Measurements from ENCODE around the gene MAD1L1.
"Not testable (repeated sequence)": the region's sequence is repeated elsewhere in the genome, so short reads cannot be mapped to it uniquely, and the experiment has no call there.

MAD1L1 gene

DNA sequence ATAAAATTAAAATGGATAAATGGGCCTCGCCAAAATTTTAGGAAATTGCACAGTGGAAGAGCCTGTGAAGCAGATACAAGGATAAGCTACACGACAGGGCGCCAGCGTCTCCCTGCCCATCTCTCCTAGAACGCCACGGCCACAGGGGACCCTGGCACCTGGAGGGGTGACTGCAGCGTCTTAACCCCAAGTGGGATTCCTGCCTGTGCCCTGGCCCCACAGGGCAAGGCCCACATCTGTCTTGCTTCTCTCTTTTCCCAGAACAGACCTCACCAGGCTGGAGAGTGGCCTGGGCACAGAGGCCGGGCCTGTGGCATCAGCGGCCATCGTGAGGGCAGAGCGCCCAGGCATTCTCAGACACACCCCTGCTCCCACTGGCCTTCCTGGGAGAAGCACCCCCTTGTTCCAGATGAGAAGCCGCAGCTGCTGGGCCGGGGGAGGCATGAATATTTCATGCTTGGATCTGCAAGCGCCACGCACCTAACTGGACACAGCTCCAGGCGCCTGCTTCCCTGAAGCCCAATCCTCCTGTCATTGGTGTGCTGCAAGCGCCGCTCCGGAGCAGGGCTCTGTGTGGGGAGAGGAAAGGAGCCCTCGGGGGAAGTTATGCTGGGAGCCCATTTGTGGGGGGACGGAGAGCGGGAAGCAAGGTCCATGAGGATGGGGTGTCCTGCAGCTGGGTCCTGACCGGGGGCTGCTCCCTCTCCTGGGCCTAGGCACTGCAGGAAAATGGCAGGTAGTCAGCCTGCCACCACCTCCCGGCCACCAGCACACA, 409.2 kb downstream of the MAD1L1 start:
- DNase-seq (ENCODE audit: insufficient read length), result no peak
- no peak for FAIRE-seq
- TF ChIP-seq TAF1 (IDR thresholded peaks at IDR 0.05; ENCODE audit: borderline replicate concordance, low read depth, low read length), result no peak

DNA sequence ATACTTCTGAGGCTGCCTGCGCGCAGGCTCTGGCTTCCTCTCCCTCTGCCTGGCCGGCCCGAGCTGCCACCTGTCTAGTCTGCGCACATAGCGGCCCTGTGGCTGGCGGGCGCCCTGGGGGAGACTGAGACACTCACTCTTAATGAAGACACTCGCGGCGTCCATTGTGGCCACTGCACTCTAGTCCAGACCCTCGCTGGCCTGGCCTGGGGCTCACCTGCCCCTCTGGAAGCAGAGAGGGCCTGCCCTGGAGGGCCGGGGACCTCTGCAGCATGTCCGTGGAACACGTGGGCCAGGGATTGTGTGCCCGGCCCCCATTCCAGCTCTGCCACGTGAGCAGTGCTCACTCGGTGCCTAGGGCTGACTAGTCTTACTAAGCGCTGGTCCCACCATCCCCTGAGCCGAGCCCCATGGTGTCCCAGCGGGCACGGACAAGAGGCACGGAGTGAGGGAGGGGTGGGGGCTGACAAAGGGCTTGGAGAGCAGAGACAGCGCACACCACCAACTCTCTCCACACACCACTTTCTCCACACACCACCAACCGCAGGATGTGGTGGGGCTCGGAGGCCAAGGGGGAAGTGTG, 413.4 kb downstream of the MAD1L1 start:
- FAIRE-seq, result no peak
- no peak for TF ChIP-seq TAF1 (IDR thresholded peaks at IDR 0.05; ENCODE audit: borderline replicate concordance, low read depth, low read length)
- TF ChIP-seq POLR2A (IDR thresholded peaks at IDR 0.05; ENCODE audit: low read depth, low read length), result no peak
- no peak for TF ChIP-seq POLR2AphosphoS5 (IDR thresholded peaks at IDR 0.05; ENCODE audit: low read depth, low read length)

DNA sequence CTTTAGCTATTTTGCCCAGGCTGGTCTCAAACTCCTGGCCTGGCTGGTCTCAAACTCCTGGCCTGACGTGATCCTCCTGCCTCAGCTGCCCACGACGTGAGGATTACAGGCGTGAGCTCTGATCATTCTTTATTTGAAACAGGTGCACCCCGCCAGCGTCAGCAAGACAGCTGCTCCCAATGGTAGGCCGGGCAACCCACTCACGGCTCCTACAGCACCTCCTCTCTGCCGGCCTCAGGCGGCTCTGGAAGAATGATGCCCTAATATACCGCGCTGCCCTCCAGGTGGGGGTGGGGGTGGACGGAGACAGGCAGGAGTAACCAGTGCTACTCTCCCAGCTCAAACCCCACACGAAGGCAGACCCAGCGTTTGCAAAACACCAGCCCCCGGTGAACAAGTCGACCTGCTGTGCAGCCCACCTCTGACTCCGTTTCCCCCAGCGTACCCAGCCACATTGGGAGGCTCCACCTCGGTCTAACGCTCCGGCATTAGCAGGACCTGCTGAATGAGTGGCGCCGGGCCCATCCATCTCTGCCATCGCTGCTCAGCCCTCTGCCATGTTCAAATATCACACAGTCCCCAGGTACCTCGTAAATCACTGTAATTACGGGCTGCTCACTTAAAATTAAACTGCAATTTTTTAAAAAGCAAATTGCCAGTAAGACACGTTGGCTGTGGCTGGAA, 414.0 kb downstream of the MAD1L1 start:
- TF ChIP-seq POLR2AphosphoS5 (IDR thresholded peaks at IDR 0.05; ENCODE audit: low read depth, low read length), result no peak
- TF ChIP-seq POLR2A (IDR thresholded peaks at IDR 0.05; ENCODE audit: low read depth, low read length), result no peak
- no peak for TF ChIP-seq TAF1 (IDR thresholded peaks at IDR 0.05; ENCODE audit: borderline replicate concordance, low read depth, low read length)
- FAIRE-seq, result no peak
- no peak for DNase-seq (ENCODE audit: insufficient read length)

More for the DNA sequence above, 413.4 kb downstream of the MAD1L1 start:
- no peak for DNase-seq (ENCODE audit: insufficient read length)

DNA sequence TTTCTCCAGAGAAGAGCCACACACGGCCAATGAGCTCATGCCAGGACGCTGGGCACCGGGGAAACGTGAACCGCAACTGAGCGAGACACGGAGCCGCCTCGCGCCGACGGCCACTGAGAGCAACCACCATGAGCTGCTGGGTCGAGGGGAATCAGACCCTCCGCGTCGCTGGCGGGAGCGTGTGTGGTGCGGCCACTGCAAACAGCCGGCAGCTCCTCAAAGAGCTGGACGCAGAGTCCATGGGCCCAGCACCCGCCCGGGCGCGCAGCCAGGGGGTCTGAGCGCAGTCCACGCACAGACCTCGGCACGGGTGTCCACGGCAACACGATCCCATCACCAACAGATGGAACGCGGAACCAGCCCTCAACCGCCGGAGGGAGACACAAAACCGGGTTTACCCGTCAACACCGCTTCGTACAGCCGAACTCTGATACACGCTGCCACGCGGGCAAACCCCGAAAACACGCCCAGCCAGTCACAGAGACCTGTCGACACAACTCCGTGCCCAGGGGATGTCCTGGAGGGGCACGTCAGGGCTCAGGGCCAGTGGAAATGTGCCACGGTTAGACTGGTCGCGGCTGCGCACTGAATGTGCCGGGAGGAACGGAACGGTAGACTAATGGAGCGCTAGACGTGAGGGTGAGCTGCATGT, 415.6 kb downstream of the MAD1L1 start:
- FAIRE-seq (no peak), DNase-seq (ENCODE audit: insufficient read length) (no peak)
- TF ChIP-seq TAF1 (IDR thresholded peaks at IDR 0.05; ENCODE audit: borderline replicate concordance, low read depth, low read length) (no peak), POLR2AphosphoS5 (IDR thresholded peaks at IDR 0.05; ENCODE audit: low read depth, low read length) (no peak), POLR2A (IDR thresholded peaks at IDR 0.05; ENCODE audit: low read depth, low read length) (no peak)

DNA sequence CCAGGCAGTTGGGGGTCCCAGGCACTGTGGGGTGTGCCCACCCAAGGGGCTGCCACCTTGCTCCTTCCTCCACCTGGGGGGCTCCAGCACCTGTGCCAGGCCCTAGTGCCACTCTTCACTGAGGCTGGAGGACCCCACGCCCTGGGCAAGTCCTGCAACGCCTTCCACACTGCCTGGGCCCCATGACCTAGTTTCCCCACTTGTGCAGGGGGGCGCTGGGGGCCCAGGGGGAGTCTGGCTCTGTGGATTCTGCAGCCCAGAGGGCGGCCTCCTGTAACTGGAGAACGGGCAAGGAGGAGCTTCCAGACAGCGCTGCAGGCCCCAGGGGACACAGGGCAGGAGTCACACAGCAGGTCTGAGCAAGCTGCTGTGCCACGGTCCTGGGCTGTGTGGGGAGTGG, 416.3 kb downstream of the MAD1L1 start:
- DNase-seq (ENCODE audit: insufficient read length), result not testable (repeated sequence)

DNA sequence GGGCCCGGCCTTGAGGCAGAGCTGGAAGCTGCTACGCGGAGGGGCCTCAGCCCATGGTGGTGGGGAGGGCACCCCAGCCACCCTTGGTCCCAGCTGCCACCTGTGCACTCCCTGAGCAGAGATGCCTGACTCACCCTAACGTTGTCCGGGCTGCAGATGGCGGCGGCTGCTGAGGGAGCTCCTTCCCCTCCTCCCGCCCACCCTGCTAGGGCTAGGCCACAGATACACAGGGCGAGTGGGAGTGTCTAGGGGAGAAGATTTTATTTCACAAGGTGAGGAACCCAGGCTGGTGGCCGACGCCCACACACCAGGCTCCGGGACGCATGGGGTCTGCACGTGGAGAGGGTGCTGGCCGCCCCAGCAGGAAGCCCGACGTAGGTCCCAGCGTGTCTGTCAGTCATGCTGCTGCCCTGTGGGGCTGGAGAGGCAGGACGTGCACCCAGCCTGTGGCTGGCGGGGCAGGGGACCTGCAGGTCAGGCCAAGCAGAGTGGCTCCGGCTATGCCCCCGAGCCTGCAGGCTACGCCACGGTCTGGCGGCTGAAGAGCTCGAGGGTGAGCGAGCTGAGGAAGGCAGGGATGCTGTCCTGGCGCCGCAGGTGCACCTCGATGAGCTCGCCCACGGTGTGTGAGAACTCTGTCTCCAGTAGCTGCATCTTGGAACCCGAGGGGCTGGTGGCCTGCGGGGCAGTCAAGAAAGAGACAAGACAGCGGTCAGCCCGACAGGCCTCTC, 417.0 kb downstream of the MAD1L1 start:
- FAIRE-seq; DNase-seq (ENCODE audit: insufficient read length): not testable (repeated sequence)

More for the DNA sequence above, 416.3 kb downstream of the MAD1L1 start:
- FAIRE-seq, result not testable (repeated sequence)

DNA sequence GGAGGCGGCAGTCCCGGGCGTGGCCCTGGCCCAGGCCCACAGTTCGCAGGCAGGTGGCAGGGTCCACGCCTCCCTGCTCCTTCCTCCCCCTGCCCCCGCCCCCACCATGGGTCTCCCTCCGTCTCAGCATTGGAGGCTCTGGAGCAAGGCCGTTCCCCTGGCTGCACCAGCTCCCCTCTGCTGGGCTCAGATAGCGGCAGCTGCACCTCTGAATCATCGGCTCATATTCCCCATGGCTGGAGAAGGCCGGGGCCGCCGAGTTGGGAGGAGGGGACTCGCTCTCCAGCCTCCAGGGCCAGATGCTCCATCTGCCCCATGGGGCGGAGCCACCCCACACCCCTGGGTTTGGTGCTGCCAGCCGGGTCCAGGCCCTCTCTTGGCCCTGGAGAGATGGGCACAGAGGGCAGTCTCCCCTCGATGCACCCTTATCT, 417.7 kb downstream of the MAD1L1 start:
- DNase-seq (ENCODE audit: insufficient read length), result no peak
- FAIRE-seq, result no peak
- TF ChIP-seq TAF1 (IDR thresholded peaks at IDR 0.05; ENCODE audit: borderline replicate concordance, low read depth, low read length) (no peak), POLR2AphosphoS5 (IDR thresholded peaks at IDR 0.05; ENCODE audit: low read depth, low read length) (no peak), POLR2A (IDR thresholded peaks at IDR 0.05; ENCODE audit: low read depth, low read length) (no peak)

DNA sequence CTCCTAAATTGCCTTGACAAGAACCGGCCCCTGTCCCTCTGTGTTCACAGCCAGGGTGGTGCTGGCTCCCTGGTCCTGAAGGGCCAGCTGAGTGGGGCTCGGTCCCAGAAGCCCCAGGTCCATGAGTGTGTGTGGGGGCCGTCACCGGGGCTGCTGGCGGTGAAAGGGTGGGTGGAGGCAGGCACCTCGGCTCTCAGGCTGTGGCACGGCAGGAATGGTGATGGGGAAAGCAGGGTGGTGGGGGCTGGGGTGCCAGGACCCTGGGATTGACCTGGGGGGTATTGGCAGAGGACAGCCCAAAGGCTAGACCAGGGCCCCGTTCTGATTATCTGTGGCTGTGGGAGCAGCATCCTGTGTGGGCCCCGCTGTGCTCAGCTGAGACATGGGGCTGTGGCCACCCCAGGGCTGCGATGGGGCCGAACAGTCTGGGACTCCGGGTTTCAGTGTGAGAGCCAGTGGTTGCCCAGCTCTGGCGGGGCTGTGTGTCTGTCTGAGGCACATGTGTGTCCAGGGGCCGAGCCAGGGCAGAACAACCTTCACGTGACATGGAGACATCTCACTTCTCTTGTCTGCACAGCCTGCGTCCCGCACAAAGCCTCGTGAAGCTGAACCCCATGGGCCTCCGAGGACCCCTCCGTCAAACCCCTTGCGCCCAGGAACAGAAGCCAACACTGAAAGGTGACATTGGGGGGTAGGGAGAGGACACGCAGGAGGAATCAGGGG, 418.5 kb downstream of the MAD1L1 start:
- DNase-seq (ENCODE audit: insufficient read length) (no peak), FAIRE-seq (no peak)
- TF ChIP-seq TAF1 (IDR thresholded peaks at IDR 0.05; ENCODE audit: borderline replicate concordance, low read depth, low read length) (no peak), POLR2A (IDR thresholded peaks at IDR 0.05; ENCODE audit: low read depth, low read length) (no peak), POLR2AphosphoS5 (IDR thresholded peaks at IDR 0.05; ENCODE audit: low read depth, low read length) (no peak)

DNA sequence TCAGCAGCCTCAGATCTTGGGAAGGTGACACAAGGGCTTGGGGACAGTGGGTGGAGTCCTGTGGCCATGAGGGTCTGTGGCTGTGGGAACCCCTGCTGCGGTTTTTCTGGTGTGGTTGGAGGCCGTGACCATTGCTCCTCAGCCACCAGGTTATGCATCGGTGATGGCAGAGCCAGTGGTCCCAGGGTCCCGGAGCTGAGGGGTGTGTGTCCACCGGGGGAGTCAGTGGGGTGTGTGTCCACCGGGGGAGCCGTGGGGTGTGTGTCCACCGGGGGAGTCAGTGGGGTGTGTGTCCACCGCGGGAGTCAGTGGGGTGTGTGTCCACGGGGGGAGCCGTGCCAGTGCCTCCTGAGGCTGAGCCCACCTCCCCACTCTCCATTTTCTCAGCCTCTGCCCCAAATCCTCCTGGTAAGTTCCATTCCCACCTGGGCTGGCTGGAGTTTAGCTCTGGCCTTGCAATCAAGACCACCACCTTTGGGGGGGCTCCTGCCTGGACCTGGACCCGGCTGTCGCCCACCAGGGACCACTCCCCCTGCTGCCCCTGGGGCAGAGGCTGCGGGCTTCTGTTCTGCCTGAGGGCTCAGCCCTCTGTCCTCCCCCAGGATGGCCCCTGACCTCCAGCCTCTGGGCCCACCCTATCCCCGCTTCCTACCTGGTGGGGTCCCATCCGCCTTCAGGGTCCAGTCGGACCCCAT, 419.2 kb downstream of the MAD1L1 start:
- no peak for TF ChIP-seq POLR2A (IDR thresholded peaks at IDR 0.05; ENCODE audit: low read depth, low read length)
- no peak for TF ChIP-seq TAF1 (IDR thresholded peaks at IDR 0.05; ENCODE audit: borderline replicate concordance, low read depth, low read length)
- no peak for TF ChIP-seq POLR2AphosphoS5 (IDR thresholded peaks at IDR 0.05; ENCODE audit: low read depth, low read length)
- no peak for DNase-seq (ENCODE audit: insufficient read length)
- no peak for FAIRE-seq

DNA sequence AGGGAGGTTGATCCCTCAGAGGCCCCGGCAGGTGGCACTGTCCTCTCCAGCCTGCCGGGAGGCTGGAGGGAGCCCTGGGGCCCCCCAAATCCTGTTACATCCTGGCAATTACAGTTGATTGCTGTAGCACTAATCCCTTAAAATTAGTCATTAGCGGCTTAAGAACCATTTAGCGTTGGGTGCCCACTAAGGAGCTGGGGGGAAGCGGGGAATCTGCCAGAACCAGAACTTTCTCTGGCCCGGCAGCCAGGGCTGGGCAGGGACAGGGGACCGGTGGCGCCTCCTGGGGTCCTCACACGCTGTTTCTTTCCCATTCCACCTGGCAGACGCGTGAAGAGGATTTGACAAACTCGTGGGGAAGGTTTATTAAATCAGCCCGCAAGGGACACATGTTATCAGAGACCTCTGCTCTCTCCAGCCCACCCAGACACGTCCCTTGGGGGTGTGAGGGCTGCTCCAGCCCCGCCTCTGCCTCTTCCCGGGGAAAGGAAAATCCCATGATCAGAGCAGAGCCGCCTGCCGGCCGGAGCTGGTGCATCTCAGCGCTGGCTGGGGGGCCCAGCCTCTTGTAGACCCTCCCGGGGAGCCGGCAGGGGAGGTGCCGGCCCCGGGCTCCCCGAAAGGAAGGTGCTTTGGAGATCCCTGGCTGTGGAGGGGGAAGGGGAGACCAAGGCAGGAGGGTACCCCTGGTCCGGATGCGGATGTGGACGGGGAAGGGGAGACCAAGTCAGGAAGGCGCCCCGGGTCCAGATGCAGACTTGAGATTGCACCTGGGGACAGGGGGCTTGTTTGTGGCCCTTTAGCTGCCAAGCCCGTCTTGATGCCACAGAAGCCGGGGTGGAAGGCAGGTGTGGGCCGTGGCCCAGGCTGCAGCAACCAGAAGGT, 420.0 kb downstream of the MAD1L1 start:
- no peak for TF ChIP-seq POLR2AphosphoS5 (IDR thresholded peaks at IDR 0.05; ENCODE audit: low read depth, low read length)
- DNase-seq (ENCODE audit: insufficient read length), result no peak
- FAIRE-seq, result no peak
